GM19240 (cell line): ENCODE measurements around the gene IGSF6.

Source experiments
- DNase-seq: peaks from one replicate; pipeline ENCODE4 v3.0.0; 2011; ENCODE audit warnings: low spot score; ENCODE audit not compliant: insufficient read length

The IGSF6 gene

DNA sequence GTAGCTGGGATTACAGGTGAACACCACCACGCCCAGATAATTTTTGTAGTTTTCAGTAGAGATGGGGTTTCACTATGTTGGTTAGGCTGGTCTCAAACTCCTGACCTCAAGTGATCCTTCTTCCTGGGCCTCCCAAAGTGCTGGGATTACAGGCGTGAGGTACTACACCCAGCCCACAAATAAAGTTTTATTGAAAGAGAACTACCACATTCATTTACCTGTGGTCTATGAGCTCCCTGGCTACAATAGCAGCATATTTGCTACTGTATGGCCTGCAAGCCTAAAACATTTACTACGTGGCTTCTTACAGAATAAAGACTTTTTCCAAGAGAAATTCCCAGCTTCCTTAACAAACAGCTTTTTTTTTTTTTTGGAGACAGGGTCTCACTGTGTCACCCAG is 49.6 kb downstream of the IGSF6 start:
- no peak for DNase-seq

DNA sequence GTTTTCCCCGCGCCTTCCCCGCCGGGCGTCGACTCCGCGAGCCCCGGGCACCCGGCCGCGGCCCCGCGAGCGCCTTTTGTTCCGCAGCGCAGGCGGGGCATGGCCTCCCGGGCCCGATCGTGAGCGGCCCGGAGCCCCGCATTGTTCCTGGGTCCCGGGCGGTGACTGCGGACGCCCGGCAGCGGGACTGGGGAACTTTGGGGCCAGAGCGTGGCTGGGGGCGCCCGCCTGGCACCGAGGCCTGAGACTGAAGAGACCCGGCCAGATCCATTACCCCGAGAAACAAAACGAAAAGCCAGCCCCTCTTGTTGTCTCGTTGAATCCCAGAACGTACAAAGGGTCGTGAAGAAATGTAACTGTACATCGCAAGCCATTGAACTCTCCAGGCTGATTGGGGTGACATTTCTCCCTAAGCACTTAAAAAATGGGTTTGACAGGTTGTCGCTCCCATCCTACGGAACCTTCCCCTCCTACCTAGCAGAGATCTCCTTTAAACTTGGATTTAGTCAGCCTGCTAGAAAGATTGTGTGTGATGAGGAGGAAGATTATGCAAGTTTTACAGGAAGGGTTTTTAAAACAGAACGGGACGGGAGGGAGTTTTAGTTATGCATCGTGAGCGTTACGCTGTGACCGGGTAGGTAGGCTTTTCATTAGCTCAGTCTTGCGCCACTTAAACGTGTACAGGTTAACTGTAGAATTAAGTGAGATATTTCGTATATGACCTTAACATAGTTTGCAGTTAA is 52.2 kb downstream of the IGSF6 start:
- DNase-seq, result peak; percentile 4

DNA sequence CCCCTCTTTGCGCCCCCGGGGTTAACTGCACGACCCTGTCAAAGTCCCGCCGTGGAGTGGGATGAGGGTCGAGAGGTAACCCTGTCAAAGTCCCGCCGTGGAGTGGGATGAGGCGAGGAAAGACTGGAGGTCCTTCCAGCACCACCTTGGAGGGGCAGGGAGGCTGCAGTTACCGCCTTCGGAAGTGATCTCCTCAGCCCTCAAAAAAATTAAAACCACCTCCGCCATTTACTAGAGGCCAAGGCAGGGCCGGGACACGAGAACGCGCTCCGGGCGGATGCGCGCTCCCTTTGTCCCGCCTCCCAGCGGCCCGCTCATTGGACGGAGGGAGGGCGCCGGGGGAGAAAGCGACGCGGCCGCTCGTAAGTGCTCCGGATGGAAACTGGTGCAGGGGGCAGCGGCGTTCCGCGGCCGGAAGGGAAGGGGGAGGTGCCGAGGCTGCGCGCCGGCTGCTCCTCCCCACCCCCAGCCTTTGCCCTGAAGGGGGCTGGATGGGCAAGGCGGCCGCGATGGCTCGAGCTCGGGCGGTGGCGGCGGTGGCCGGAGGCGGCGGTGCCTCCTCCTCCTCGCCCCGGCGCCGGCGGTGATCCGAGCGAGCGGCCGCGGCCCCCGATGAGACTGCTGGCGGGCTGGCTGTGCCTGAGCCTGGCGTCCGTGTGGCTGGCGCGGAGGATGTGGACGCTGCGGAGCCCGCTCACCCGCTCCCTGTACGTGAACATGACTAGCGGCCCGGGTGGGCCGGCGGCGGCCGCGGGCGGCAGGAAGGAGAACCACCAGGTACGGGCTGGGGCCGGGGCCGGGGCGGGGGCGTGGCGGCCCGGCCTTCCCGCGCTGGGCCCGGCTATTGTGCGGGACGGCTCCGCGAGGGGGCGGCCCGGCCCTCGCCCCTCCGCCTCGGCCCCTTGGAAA is 53.0 kb downstream of the IGSF6 start, which contains the start of gene METTL9:
Gene METTL9 (plus strand): TSS at position 456 of the 909 bp plus-strand sequence. CDS start 157 bp downstream, at position 613.
- DNase-seq, result peak; percentile 76

DNA sequence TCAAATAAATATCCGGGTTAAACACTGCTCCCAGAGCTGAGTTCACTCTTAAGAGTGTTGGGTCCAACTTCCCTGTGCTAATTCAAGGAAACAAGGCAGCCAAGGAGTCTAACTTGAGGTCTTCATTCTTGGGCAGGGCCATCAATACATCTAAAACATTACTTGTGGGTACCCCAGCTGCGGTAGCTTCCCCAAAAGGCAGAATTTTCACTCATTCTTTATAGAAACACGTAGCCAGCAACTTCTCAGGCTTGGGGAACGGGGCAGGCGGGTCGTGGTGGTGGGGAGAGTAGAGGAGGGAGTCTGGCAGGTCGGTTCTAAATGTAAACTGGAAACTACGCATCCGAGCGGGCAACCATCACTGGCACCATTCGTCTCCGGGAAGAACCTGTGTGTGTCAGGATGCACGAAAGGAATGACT is 53.7 kb downstream of the IGSF6 start:
- no peak for DNase-seq

DNA sequence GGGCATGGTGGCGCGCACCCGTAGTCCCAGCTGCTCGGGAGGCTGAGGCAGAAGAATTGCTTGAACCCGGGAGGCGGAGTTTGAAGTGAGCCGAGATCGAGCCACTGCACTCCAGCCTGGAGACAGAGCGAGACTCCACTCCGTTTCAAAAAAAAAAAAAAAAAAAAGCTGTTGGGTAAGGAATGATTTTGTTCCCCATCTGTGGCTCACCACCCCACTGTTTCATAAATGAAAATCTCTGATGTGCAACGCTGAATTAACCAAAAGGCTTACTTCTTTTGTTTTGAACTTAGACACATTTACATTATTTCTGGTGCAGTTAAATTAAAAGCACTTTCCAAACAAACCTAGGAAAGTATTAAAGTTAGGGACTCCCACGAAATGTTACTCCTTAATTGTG is 54.2 kb downstream of the IGSF6 start:
- no peak for DNase-seq

DNA sequence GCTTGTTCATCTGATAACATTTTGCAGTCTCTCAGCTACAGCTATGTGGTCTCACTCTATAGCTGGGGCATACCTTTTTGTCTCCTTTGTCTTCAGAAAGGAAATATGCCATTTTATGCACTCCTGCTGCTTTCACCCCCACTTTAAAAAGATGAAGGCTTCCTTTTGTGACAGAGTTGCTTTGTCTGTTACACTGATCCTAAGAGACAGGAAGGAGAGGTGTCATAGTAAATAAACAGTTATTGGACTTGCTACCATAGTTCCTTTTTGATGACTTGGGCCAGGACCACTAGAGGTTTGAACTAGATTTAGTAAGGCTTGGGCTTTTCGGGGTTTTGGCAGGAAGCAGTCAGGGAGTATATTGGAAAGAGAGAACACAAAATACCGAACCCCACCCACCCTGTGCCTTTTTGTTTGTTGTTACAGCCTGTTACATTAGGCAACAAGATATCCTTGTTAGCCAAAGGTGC is 54.8 kb downstream of the IGSF6 start:
- no peak for DNase-seq

DNA sequence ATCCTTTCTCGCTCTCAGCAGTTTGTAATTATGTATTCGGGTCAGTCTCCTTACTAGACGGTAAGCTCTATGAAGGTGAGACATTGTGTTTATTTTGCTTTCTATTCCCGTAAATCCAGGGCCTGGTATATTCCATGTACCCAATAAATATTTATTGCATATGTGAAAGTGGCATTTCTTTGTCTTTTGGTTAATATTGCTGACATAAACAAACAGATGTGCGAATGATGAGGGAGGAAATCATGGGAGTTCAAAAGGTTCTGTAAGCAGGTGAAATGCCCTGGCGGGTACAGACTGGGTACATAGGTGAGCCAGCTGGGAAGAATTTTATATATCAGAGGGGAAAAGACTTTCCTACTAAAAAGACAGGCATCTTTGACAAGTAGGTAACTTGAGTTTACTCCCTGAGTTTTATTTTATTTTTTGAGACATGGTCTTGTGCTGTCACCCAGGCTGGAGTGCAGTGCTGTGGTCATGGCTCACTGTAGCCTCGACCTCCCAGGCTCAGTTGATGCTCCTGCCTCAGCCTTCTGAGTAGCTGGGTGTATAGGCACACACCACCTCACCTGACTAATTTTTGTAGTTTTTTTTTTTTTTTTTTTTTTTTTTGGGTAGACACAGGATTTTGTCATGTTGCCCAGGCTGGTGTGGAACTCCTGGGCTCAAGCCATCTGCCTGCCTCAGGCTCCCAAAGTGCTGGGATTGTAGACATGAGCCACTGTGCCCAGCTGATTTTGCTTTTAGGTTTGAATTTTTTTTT is 58.7 kb downstream of the IGSF6 start:
- no peak for DNase-seq

DNA sequence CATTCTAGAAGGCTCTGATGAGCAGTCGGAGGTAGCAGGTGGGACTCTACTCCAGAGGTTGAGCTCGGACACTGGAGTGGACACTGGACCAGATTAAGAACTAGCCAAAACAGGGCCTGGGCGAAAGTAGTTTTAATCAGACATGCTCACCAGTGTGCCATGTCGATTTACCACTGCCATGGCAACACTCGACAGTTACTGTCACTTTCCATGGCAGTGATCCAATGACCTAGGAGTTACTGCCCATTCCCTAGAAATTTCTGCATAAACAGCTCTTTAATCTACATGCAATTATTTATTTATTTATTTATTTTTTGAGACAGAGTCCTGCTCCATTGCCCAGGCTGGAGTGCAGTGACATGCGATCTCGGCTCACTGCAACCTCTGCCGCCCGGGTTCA is 60.2 kb downstream of the IGSF6 start:
- no peak for DNase-seq

DNA sequence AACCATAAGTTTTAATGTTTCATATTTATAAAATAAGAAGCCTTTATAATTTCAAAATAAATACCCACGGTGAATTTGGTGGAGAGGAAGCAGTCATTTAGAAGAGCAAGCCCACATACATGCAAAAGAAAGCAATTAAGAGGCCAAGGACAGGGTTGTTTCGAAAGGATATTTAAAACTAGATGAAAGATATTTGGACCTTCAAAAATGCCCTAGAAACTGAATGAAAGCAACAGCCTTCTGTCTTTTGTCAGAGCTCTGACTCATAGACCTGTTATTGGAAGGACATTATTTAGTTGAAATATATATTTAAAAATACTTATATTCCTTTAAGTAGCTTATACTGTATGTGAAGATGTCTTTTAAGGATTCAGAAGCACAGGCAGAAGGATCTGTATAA is 61.6 kb downstream of the IGSF6 start:
- DNase-seq, result no peak

DNA sequence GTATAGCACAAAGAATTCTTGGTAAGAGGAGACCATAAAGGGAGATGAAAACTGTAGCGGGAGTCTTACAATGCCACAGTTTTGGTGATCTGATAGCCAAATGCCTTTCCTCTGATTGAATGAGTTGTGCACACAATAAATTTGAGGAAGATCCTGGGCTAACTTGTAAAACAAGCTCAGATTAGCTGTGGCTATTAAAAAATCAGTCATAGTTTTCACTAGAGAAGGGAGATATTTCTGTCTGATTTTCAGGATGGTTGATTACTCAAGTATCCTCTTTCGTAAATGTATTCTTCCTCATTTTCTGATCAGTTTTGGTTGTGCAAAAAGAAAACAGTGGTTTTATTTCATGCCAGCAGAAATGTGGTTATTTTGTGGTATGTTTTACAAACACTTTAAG is 62.1 kb downstream of the IGSF6 start:
- DNase-seq, result no peak

DNA sequence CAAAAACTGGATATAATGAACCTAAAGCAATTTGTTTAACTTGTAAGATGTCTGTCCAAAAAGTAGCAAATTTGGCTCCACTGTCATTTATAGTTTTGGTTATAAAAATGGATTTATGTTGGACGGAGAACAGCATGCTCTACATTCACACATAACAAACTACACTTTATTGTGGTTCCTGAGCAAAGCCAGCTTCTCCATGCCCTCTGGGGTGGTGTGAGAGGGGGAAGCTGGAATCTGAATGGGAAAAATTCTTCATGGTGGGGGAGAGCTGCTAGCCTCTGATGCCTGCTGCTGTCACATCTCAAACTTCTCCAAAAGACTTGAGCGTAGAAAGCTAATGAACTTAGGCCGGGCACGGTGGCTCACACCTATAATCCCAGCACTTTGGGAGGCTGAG is 62.9 kb downstream of the IGSF6 start:
- DNase-seq, result no peak
